Activated B cell treated with CpG ODN at 0.5 μM for 24 hours (primary cell): ENCODE measurements around the gene RAD51B. TPM values are rescaled to one million over a fixed set of nuclear protein-coding genes. Genes with fewer than 3 reads are reported as not detected.

Experiments used
- ATAC-seq: fragments of 200-7000 bp; cut with Tn5 transposase; one replicate; pipeline ENCODE4 v1.10.0; 2021; ENCODE audit warnings: low read depth, mild to moderate bottlenecking, moderate library complexity
- CTCF ChIA-PET: fragments of 350-600 bp; sonication (Branson Sonifier 250); formaldehyde crosslinking; loops from one replicate; lab custom pipeline; 2021; ENCODE audit warnings: antibody characterized with exemption; lab: Charles Lee
- POLR2A ChIA-PET: fragments of 350-600 bp; sonication (Branson Sonifier 250); formaldehyde crosslinking; loops from one replicate; lab custom pipeline; 2021; ENCODE audit warnings: antibody characterized with exemption; lab: Charles Lee
- DNase-seq: peaks from one replicate; pipeline ENCODE4 v3.0.0; 2022
- H3K27ac Mint-ChIP-seq: one replicate; pipeline ENCODE4 v1.8.0; 2020; ENCODE audit warnings: mixed read lengths
- H3K27me3 Mint-ChIP-seq: one replicate; pipeline ENCODE4 v1.8.0; 2021; ENCODE audit warnings: mixed read lengths
- H3K36me3 Mint-ChIP-seq: one replicate; pipeline ENCODE4 v1.8.0; 2021; ENCODE audit warnings: low read depth, mixed read lengths
- H3K4me1 Mint-ChIP-seq: one replicate; pipeline ENCODE4 v1.8.0; 2021; ENCODE audit warnings: mixed read lengths
- H3K4me3 Mint-ChIP-seq: one replicate; pipeline ENCODE4 v1.8.0; 2020; ENCODE audit warnings: mild to moderate bottlenecking, mixed read lengths
- H3K9me3 Mint-ChIP-seq: one replicate; pipeline ENCODE4 v1.8.0; 2020; ENCODE audit warnings: mixed read lengths
- CTCF ChIP-seq: fragments of 200-600 bp; IDR thresholded peaks from one replicate; pipeline ENCODE4 v1.8.0; 2022; ENCODE audit warnings: antibody characterized with exemption, mild to moderate bottlenecking
- intact Hi-C: fragments of 100-400 bp; cut with micrococcal nuclease; formaldehyde crosslinking; loops from one replicate; pipeline ENCODE4 v1.15.1; 2024
- total RNA-seq: library from RNA; stranded (reverse); gene quantifications from 2 replicates; pipeline ENCODE4 v1.2.3, GENCODE V29; 2022

The RAD51B gene
- total RNA-seq, 1 donor from 2014 or later, result 53.9 TPM

GRCh38 chr14:68561531-68562007 lies 742.0 kb downstream of the RAD51B start:
- no peak for ATAC-seq
- H3K27me3 Mint-ChIP-seq, result no peaks in the 10 kb centered on the region

GRCh38 chr14:68562911-68563250 lies 743.3 kb downstream of the RAD51B start:
- Mint-ChIP-seq H3K4me1 (peaks cover 26% of the 10 kb centered on the region), H3K36me3 (no peaks in the 10 kb centered on the region), H3K27me3 (no peaks in the 10 kb centered on the region), H3K27ac (no peak overlapping the region), H3K4me3 (peak overlapping the region; percentile 6), H3K9me3 (no peaks in the 10 kb centered on the region)
- DNase-seq (no peak), ATAC-seq (no peak)
- no peak for TF ChIP-seq CTCF
- CTCF ChIA-PET, result no interaction called here
- POLR2A ChIA-PET, result interaction anchor here (0.8 to 1.7 kb wide), 3 partner anchors 11 to 280 kb away, joined by 3 to 6 read pairs (median 4); partner anchors contain the start of gene ZFP36L1
- intact Hi-C loops, result no loop called here

More at GRCh38 chr14:68561531-68562007, 742.0 kb downstream of the RAD51B start:
- CTCF ChIA-PET, result no interaction called here
- no peak overlapping the region for H3K27ac Mint-ChIP-seq
- peaks cover 35% of the 10 kb centered on the region for H3K4me1 Mint-ChIP-seq
- POLR2A ChIA-PET, result interaction anchor here (0.5 kb wide), 1 partner anchor 8 kb away, joined by 3 read pairs; no protein-coding TSS in a partner anchor
- no peak for TF ChIP-seq CTCF
- intact Hi-C loops, result no loop called here
- DNase-seq, result no peak
- H3K4me3 Mint-ChIP-seq, result no peak overlapping the region
- H3K9me3 Mint-ChIP-seq, result peaks cover 2% of the 10 kb centered on the region
- H3K36me3 Mint-ChIP-seq, result no peaks in the 10 kb centered on the region

- Mint-ChIP-seq H3K9me3 (no peaks in the 10 kb centered on the region), H3K27me3 (no peaks in the 10 kb centered on the region), H3K4me1 (peaks cover 25% of the 10 kb centered on the region), H3K4me3 (peak overlapping the region; percentile 50), H3K36me3 (no peaks in the 10 kb centered on the region), H3K27ac (peak overlapping the region; percentile 54)
- intact Hi-C loops, result no loop called here
- ChIA-PET POLR2A (interaction anchor here (0.8 to 1.7 kb wide), 4 partner anchors 11 to 281 kb away, joined by 3 to 6 read pairs (median 4); partner anchors contain the start of gene ZFP36L1), CTCF (no interaction called here)
- no peak for ATAC-seq
- no peak for DNase-seq
- TF ChIP-seq CTCF, result no peak
Observed at GRCh38 chr14:68563251-68564131, 743.9 kb downstream of the RAD51B start.

GRCh38 chr14:68564191-68564825 lies 744.7 kb downstream of the RAD51B start:
- Mint-ChIP-seq H3K27me3 (no peaks in the 10 kb centered on the region), H3K9me3 (no peaks in the 10 kb centered on the region), H3K27ac (no peak overlapping the region), H3K4me1 (peaks cover 28% of the 10 kb centered on the region), H3K36me3 (no peaks in the 10 kb centered on the region), H3K4me3 (peak overlapping the region; percentile 2)
- DNase-seq (no peak), ATAC-seq (no peak)
- no peak for TF ChIP-seq CTCF
- POLR2A ChIA-PET, result interaction anchor here (1.1 to 1.7 kb wide), 2 partner anchors 124 to 229 kb away, joined by 3 to 4 read pairs; partner anchors contain the start of gene ZFP36L1
- intact Hi-C loops, result no loop called here
- CTCF ChIA-PET, result no interaction called here
